Common myeloid progenitor, CD34-positive (primary cell): ENCODE measurements around the gene DGUOK.

ENCODE experiments used
- CTCF ChIA-PET: fragments of 350-600 bp; sonication (Branson Sonifier 250); formaldehyde crosslinking; loops from one replicate; lab custom pipeline; 2021; ENCODE audit warnings: antibody characterized with exemption; lab: Charles Lee
- POLR2A ChIA-PET: fragments of 350-600 bp; sonication (Branson Sonifier 250); formaldehyde crosslinking; loops from one replicate; lab custom pipeline; 2021; ENCODE audit warnings: antibody characterized with exemption; lab: Charles Lee
- DNase-seq, 3 donors: peaks; one replicate each; pipeline versions ENCODE4 v3.0.0 to v3.0.0-alpha.2; 2013
- H3K27ac ChIP-seq, 2 experiments: 1 replicate in 1 of 2; 2 replicates in 1 of 2; pipeline ENCODE4 v1.7.0; 2013; ENCODE audit warnings: inconsistent platforms in 2 of 2, low read length in 2 of 2, mild to moderate bottlenecking in 2 of 2, low read depth in 1 of 2, moderate library complexity in 1 of 2; ENCODE audit not compliant: severe bottlenecking in 2 of 2, insufficient read depth in 1 of 2, poor library complexity in 1 of 2
- H3K27me3 ChIP-seq, 5 experiments: replicated peaks in 2 of 5; 1 replicate in 3 of 5; 2 replicates in 2 of 5; pipeline versions ENCODE4 v1.6.1 to v1.7.0; 2013; ENCODE audit warnings: low read length in 4 of 5, mild to moderate bottlenecking in 2 of 5, moderate library complexity in 2 of 5, inconsistent platforms in 1 of 5; ENCODE audit not compliant: insufficient read depth in 5 of 5, control insufficient read depth in 4 of 5
- H3K36me3 ChIP-seq, 4 experiments: 1 replicate in 2 of 4; 2 replicates in 2 of 4; pipeline versions ENCODE4 v1.6.1 to v1.7.0; 2013; ENCODE audit warnings: low read length in 3 of 4, control low read depth in 1 of 4, mild to moderate bottlenecking in 1 of 4; ENCODE audit not compliant: control insufficient read depth in 4 of 4, insufficient read depth in 4 of 4
- H3K4me1 ChIP-seq, 4 experiments: 1 replicate in 3 of 4; 2 replicates in 1 of 4; pipeline versions ENCODE4 v1.6.1 to v1.7.1; 2013; ENCODE audit warnings: low read length in 3 of 4, mild to moderate bottlenecking in 3 of 4, control low read depth in 1 of 4, inconsistent platforms in 1 of 4, moderate library complexity in 1 of 4; ENCODE audit not compliant: control insufficient read depth in 4 of 4, insufficient read depth in 4 of 4; ENCODE audit errors: control extremely low read depth in 1 of 4
- H3K4me3 ChIP-seq, 7 experiments: 1 replicate in 4 of 7; 2 replicates in 3 of 7; pipeline versions ENCODE4 v1.5.1 to v1.7.0; 2013; ENCODE audit warnings: mild to moderate bottlenecking in 7 of 7, low read length in 6 of 7, moderate library complexity in 6 of 7, inconsistent platforms in 2 of 7, low read depth in 2 of 7, control low read depth in 1 of 7; ENCODE audit not compliant: insufficient read depth in 4 of 7, control insufficient read depth in 1 of 7; ENCODE audit errors: extremely low read depth in 1 of 7
- H3K9me3 ChIP-seq, 5 experiments: 1 replicate in 4 of 5; 2 replicates in 1 of 5; pipeline versions ENCODE4 v1.6.1 to v1.7.1; 2013; ENCODE audit warnings: low read length in 4 of 5, mild to moderate bottlenecking in 2 of 5, inconsistent platforms in 1 of 5, low read depth in 1 of 5, moderate library complexity in 1 of 5; ENCODE audit not compliant: control insufficient read depth in 4 of 5, insufficient read depth in 2 of 5; ENCODE audit errors: control extremely low read depth in 1 of 5
- WGBS: methylation state at CpG from one replicate; pipeline ENCODE4 v1.1.5; 2013; ENCODE audit not compliant: insufficient coverage; 5-methylcytosine and 5-hydroxymethylcytosine counted together

DGUOK gene

DNA sequence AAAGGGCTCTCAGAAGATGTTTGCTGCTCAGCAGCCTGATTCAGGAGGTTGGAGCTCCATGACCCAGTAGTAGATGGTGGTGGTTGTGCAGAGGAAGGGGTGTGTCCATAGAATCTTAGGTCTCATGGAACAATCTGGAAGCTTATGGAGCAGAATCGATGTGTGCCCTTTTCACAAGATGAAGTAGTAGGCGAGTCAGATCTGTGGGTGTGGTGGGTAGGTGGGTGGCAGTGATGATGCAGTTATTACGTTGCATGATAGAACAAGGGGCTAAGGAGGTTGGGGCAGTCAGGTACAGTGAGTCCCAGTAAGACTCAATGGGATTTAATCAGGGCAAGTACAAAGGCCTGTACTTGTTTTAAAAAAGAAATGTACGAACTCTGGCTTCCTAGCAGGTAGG, 67.1 kb downstream of the DGUOK start:
- DNase-seq = no peak
- Histone ChIP-seq H3K27ac (no peak overlapping the region), H3K4me3 (no peak overlapping the region), H3K27me3 (no peaks in the 10 kb centered on the region), H3K36me3 (peaks cover 0 to 55% (median 14%) of the 10 kb centered on the region in 4 experiments), H3K9me3 (no peaks in the 10 kb centered on the region), H3K4me1 (peaks cover 0 to 26% (median 3%) of the 10 kb centered on the region in 4 experiments)
- CTCF ChIA-PET = interaction anchor here (1.0 to 1.6 kb wide), 4 partner anchors 8 to 153 kb away, joined by 3 to 4 read pairs (median 4); no protein-coding TSS in a partner anchor
- POLR2A ChIA-PET = no interaction called here
- WGBS = 81% methylated on average over 4 of the region's 4 CpGs

DNA sequence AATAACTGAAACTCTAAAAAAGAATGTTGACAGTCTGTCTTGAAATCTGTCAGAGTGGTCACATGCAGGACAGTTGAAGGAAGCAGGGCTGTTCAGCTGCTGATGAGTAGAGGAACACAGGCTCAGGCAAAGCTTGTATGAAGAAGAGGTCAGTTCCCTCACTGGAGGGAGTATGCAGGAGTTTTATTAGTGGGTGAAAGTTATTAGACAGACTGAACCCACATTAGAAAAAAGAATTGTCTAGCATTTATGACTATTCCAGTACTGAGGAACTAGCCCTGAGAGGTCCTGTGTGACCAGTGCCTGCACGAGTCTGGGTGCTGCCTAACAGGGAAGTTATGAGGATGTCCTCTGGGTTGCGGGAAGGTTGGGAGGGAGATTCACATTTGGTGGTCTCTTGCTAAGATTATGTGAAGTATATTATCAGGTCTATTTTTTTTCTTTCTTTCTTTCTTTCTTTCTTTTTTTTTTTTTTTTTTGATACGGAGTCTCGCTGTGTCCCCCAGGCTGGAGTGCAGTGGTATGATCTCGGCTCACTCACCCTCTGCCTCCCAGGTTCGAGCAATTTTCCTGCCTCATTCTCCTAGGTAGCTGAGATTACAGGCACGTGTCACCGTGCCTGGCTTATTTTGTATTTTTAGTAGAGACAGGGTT, 67.6 kb downstream of the DGUOK start:
- POLR2A ChIA-PET = no interaction called here
- H3K27ac ChIP-seq = no peak overlapping the region
- DNase-seq = no peak
- WGBS = 100% methylated on average over 5 of the region's 8 CpGs
- CTCF ChIA-PET = interaction anchor here (0.9 to 2.0 kb wide), 6 partner anchors 8 to 173 kb away, joined by 3 to 5 read pairs (median 4); no protein-coding TSS in a partner anchor
- no peaks in the 10 kb centered on the region for H3K27me3 ChIP-seq
- H3K9me3 ChIP-seq = no peaks in the 10 kb centered on the region
- peaks cover 0 to 50% (median 12%) of the 10 kb centered on the region in 4 experiments for H3K36me3 ChIP-seq
- H3K4me1 ChIP-seq = peaks cover 0 to 22% (median 2%) of the 10 kb centered on the region in 4 experiments
- H3K4me3 ChIP-seq = no peak overlapping the region

DNA sequence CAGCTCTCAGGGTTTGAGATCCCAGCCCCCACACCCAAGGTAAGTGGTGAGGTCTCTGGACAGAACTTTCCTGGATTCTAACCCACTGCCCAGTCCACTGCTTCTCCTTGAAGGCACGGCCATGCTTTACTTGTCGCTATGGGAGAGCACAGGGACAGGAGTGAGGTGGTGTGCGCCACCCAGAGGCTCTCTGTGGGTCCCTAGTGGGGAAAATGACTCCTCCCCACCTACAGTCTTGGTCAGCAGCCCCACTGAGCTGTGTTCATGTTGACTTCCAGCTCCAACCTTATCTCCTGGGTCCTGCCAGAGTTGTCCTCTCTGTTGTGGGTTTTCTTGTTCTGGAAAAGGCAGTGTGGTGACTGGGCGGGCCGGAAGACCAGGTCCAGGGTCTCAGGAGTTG, 69.1 kb downstream of the DGUOK start:
- Histone ChIP-seq H3K9me3 (no peaks in the 10 kb centered on the region), H3K27me3 (no peaks in the 10 kb centered on the region), H3K36me3 (peaks cover 0 to 37% (median 9%) of the 10 kb centered on the region in 4 experiments), H3K27ac (no peak overlapping the region), H3K4me3 (no peak overlapping the region), H3K4me1 (peaks cover 0 to 20% (median 2%) of the 10 kb centered on the region in 4 experiments)
- WGBS = no CpG with 5 or more reads among the region's 5 CpGs
- ChIA-PET POLR2A (no interaction called here), CTCF (interaction anchor here (0.6 to 2.9 kb wide), 13 partner anchors 8 to 125 kb away, joined by 3 to 12 read pairs (median 4); no protein-coding TSS in a partner anchor)
- no peak for DNase-seq

DNA sequence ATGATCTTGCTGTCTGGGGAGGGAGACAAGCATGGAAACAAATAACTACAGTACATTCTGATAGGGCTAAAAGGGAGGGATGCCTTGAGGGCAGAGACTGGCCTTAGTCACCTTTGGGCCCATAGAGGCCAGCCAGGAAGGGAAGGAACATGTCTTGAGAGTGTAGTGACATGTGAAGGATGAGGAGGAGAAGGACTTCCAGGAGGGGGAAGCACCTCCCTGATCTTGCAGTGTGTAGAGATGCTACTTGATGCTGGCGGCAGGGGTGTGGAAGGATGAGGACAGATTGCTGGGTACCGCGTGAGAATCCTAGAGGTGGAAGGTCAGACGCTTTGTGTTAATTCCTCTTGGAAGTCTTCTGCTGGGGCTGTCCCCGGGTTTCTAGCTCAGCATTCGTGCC, 71.1 kb downstream of the DGUOK start:
- Histone ChIP-seq H3K36me3 (peaks cover 0 to 32% (median 5%) of the 10 kb centered on the region in 4 experiments), H3K9me3 (no peaks in the 10 kb centered on the region), H3K27ac (no peak overlapping the region), H3K4me3 (no peak overlapping the region), H3K4me1 (peaks cover 0 to 25% (median 11%) of the 10 kb centered on the region in 4 experiments), H3K27me3 (no peaks in the 10 kb centered on the region)
- no peak for DNase-seq
- WGBS = 100% methylated on average over 3 of the region's 6 CpGs
- CTCF ChIA-PET = interaction anchor here (0.6 to 2.9 kb wide), 2 partner anchors 9 to 43 kb away, joined by 3 to 12 read pairs; no protein-coding TSS in a partner anchor
- POLR2A ChIA-PET = no interaction called here

DNA sequence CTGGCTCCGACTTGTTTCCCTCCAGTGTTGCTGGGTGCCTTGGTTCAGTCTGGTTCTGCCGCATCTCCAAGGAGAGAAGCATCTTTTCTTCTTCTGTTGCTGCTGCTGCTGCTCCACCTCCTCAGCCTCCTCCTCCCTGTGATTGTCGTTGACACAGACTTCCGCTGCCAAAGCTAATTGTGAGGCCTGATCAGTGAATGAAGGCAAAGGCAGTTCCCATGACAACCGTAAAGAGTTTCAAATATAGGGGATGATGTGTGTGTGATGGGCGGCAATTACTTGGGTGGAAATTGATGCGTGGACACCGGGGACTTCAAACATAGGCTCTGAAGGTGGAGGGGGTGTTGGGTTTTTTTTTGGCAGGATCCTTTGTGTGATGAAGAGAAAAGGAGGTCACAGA, 71.8 kb downstream of the DGUOK start:
- POLR2A ChIA-PET = no interaction called here
- H3K27me3 ChIP-seq = no peaks in the 10 kb centered on the region
- CTCF ChIA-PET = no interaction called here
- peaks cover 0 to 27% (median 3%) of the 10 kb centered on the region in 4 experiments for H3K36me3 ChIP-seq
- H3K27ac ChIP-seq = no peak overlapping the region
- DNase-seq = no peak
- no peaks in the 10 kb centered on the region for H3K9me3 ChIP-seq
- WGBS = 95% methylated on average over 4 of the region's 8 CpGs
- no peak overlapping the region for H3K4me3 ChIP-seq
- peaks cover 0 to 28% (median 16%) of the 10 kb centered on the region in 4 experiments for H3K4me1 ChIP-seq

DNA sequence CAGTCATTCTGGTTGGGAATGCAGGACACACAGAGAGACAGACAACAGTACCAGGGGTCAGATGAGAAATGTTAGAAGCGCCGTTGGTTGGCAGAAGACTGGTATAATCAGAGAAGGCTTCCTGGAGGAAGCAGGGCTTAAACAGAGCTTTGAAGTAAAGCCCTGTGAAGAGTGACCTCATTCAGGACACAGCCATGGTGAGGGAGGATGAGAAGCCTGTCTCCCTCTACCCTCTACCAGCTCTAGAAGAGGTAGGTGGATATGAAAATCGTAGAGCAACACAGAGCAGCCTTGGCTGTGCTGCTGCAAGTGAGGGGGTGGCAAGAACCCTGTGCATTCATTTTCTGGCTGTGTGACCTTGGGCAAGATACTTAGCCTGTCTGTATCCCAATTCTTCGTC, 72.3 kb downstream of the DGUOK start:
- ChIA-PET CTCF (no interaction called here), POLR2A (no interaction called here)
- no peaks in the 10 kb centered on the region for H3K27me3 ChIP-seq
- peaks cover 0 to 27% (median 3%) of the 10 kb centered on the region in 4 experiments for H3K36me3 ChIP-seq
- DNase-seq = no peak
- H3K4me3 ChIP-seq = no peak overlapping the region
- peaks cover 0 to 28% (median 18%) of the 10 kb centered on the region in 4 experiments for H3K4me1 ChIP-seq
- no peaks in the 10 kb centered on the region for H3K9me3 ChIP-seq
- 100% methylated on average over 1 of the region's 4 CpGs for WGBS
- no peak overlapping the region for H3K27ac ChIP-seq
